Measurements from ENCODE around the gene AIMP1. TPM values are rescaled to one million over a fixed set of nuclear protein-coding genes. Genes with fewer than 3 reads are reported as not detected.
"Not testable (repeated sequence)": the region's sequence is repeated elsewhere in the genome, so short reads cannot be mapped to it uniquely, and the experiment has no call there.

Gene AIMP1
- total and polyA plus RNA-seq, 2 experiments from 2014 or later = 33.7 to 53.7 TPM

DNA sequence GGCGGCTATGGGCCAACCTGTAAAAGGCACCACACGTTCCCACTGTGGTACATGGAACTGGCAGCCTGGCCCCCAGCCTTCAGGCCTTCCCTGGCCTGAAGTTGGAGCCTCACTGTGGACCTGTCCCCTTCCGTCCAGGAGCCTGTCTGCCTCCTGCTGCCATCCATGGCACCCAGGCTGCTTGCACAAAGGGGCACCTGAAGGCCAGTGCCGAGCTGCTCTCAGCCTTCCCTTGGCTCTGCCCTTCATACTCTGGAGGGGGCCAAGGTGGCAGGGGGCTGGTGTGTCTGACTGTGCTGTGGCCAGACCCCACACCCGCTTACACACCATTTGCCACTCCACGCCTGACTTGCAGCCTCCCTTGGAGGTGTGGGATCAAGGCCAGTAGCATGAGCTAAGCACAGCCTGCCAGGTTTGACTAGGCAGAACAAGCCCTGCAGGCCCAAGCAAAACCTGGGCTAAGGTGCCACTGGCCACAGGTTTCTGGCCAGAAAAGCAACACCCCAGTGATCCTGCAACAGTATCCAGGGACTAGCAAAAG is 69.6 kb downstream of the AIMP1 start:
- Histone ChIP-seq H3K79me2 (no peaks in the 10 kb centered on the region), H2AFZ (no peak overlapping the region), H3K4me1 (ENCODE audit: insufficient read depth) (no peaks in the 10 kb centered on the region), H3K4me3 (no peak overlapping the region), H3K27me3 (no peaks in the 10 kb centered on the region), H3K9me3 (ENCODE audit: low read depth) (no peaks in the 10 kb centered on the region), H3K9me2 (replicated peaks; ENCODE audit: insufficient read depth) (no peaks in the 10 kb centered on the region), H3K27ac (no peak overlapping the region), H4K20me1 (ENCODE audit: insufficient read depth, poor library complexity, severe bottlenecking) (no peaks in the 10 kb centered on the region), H3K4me2 (no peak overlapping the region), H3K36me3 (replicated peaks; ENCODE audit: insufficient read depth, low read depth) (no peaks in the 10 kb centered on the region)
- WGBS (ENCODE audit: low lambda C conversion rate, missing lambda C conversion rate) = 93% methylated on average over 6 of the region's 6 CpGs
- TF ChIP-seq EZH2 (IDR thresholded peaks at IDR 0.05; ENCODE audit: borderline replicate concordance) = no peak
- TF ChIP-seq, protein P1, sequence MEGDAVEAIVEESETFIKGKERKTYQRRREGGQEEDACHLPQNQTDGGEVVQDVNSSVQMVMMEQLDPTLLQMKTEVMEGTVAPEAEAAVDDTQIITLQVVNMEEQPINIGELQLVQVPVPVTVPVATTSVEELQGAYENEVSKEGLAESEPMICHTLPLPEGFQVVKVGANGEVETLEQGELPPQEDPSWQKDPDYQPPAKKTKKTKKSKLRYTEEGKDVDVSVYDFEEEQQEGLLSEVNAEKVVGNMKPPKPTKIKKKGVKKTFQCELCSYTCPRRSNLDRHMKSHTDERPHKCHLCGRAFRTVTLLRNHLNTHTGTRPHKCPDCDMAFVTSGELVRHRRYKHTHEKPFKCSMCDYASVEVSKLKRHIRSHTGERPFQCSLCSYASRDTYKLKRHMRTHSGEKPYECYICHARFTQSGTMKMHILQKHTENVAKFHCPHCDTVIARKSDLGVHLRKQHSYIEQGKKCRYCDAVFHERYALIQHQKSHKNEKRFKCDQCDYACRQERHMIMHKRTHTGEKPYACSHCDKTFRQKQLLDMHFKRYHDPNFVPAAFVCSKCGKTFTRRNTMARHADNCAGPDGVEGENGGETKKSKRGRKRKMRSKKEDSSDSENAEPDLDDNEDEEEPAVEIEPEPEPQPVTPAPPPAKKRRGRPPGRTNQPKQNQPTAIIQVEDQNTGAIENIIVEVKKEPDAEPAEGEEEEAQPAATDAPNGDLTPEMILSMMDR (IDR thresholded peaks at IDR 0.05; ENCODE audit: poor library complexity) = no peak
- no peak for DNase-seq (ENCODE audit: low spot score)

DNA sequence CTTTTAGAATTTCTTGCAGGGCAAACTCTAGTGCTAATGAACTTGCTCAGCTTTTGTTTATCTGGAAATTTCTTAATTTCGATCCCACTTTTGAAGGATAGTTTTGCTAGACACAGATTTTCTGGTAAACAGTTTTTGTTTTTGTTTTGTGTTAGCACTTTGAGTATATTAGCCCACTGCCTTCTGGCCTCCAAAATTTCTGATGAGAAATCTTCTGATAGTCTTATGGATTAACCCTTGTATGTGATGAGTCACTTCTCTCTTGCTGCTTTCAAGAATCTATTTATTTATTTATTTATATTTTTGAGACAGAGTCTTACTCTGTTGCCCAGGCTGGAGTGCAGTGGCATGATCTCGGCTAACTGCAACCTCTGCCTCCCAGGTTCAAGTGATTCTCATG is 79.2 kb downstream of the AIMP1 start:
- no peaks in the 10 kb centered on the region for H3K27me3 ChIP-seq
- H3K27ac ChIP-seq = no peak overlapping the region
- no peak overlapping the region for H3K4me3 ChIP-seq
- H3K9me3 ChIP-seq (ENCODE audit: low read depth) = peaks cover 6% of the 10 kb centered on the region
- H3K79me2 ChIP-seq = no peaks in the 10 kb centered on the region
- no peaks in the 10 kb centered on the region for H3K4me1 ChIP-seq (ENCODE audit: insufficient read depth)
- H3K36me3 ChIP-seq (replicated peaks; ENCODE audit: insufficient read depth, low read depth) = no peaks in the 10 kb centered on the region
- DNase-seq (ENCODE audit: low spot score) = no peak
- H4K20me1 ChIP-seq (ENCODE audit: insufficient read depth, poor library complexity, severe bottlenecking) = no peaks in the 10 kb centered on the region
- no peak overlapping the region for H3K4me2 ChIP-seq
- 88% methylated on average over 2 of the region's 2 CpGs for WGBS (ENCODE audit: low lambda C conversion rate, missing lambda C conversion rate)
- H3K9me2 ChIP-seq (replicated peaks; ENCODE audit: insufficient read depth) = no peaks in the 10 kb centered on the region
- TF ChIP-seq EZH2 (IDR thresholded peaks at IDR 0.05; ENCODE audit: borderline replicate concordance) (no peak), EZH2phosphoT487 (IDR thresholded peaks at IDR 0.05; ENCODE audit: low read depth, severe bottlenecking, unreplicated experiment) (no peak)
- TF ChIP-seq, protein P1 (IDR thresholded peaks at IDR 0.05; ENCODE audit: poor library complexity) = no peak
- no peak overlapping the region for H2AFZ ChIP-seq

DNA sequence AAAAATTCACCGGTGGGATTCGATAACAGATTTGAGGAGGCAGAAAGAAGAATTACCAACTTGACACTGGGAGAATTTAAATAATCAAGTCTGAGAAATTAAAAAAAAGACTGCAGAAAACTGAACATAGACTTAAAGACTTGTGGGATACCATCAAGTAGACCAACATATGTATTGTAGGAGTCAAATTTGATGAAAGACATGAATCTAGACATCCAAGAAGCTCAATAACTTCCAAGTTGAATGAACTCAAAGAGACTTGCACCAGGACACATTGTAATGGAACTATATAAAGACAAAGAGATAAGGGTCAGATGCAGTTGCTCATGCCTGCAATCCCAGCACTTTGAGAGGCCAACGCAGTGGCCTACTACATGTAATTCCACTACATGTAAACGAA is 82.5 kb downstream of the AIMP1 start:
- H3K36me3 ChIP-seq (replicated peaks; ENCODE audit: insufficient read depth, low read depth); DNase-seq (ENCODE audit: low spot score); H3K9me2 ChIP-seq (replicated peaks; ENCODE audit: insufficient read depth); H3K4me1 ChIP-seq (ENCODE audit: insufficient read depth); H3K4me3 ChIP-seq; H3K27me3 ChIP-seq; H3K79me2 ChIP-seq; H4K20me1 ChIP-seq (ENCODE audit: insufficient read depth, poor library complexity, severe bottlenecking); H3K4me2 ChIP-seq; H3K27ac ChIP-seq; H2AFZ ChIP-seq; H3K9me3 ChIP-seq (ENCODE audit: low read depth): not testable (repeated sequence)
- 83% methylated on average over 3 of the region's 4 CpGs for WGBS (ENCODE audit: low lambda C conversion rate, missing lambda C conversion rate)

Other genes with a start within 250 kb of the AIMP1 start
- 46.0 and 49.7 TPM in 2 replicates for gene TBCK, start 341 bp upstream of the AIMP1 start, total RNA-seq
- gene TBCK, start 341 bp upstream of the AIMP1 start, polyA plus RNA-seq = 19.8 and 20.4 TPM in 2 replicates
- gene GIMD1, start 52.2 kb downstream of the AIMP1 start, total RNA-seq = not detected in 2 replicates
- not detected in 2 replicates for gene GIMD1, start 52.2 kb downstream of the AIMP1 start, polyA plus RNA-seq

Measured in hepatocyte (in vitro differentiated cells).